SK-N-SH (cell line): ENCODE measurements around the gene ART5.

ENCODE experiments used
- CTCF ChIP-seq: fragments of 200-600 bp; sonication (generic); IDR thresholded peaks from 2 replicates; pipeline ENCODE4 v1.6.1; 2017; ENCODE audit warnings: antibody characterized with exemption, mild to moderate bottlenecking, moderate library complexity
- REST ChIP-seq: IDR thresholded peaks from 2 replicates; pipeline ENCODE4 v1.6.1; 2012; ENCODE audit warnings: mild to moderate bottlenecking, low read depth, low read length, moderate library complexity
- TEAD4 ChIP-seq: IDR thresholded peaks from 2 replicates; pipeline ENCODE4 v1.4.0; 2012; ENCODE audit warnings: mild to moderate bottlenecking, borderline replicate concordance; ENCODE audit not compliant: insufficient read depth

GRCh38 chr11:3605771-3606203 is 36.0 kb downstream of the ART5 start:
- TF ChIP-seq TEAD4 (no peak), REST (no peak), CTCF (no peak)
